HG03439 (cell line): ENCODE data around the gene DAO.
A peak's percentile ranks its signal among the peaks of the same experiment; 100 is the strongest.
"Not testable (repeated sequence)": the region's sequence is repeated elsewhere in the genome, so short reads cannot be mapped to it uniquely, and the experiment has no call there.

Source experiments
- ATAC-seq: cut with Tn5 transposase; IDR thresholded peaks from one replicate; pipeline ENCODE4 v1.9.1; 2021; ENCODE audit warnings: mild to moderate bottlenecking, moderate library complexity; ENCODE audit not compliant: unreplicated experiment

The DAO gene

DNA sequence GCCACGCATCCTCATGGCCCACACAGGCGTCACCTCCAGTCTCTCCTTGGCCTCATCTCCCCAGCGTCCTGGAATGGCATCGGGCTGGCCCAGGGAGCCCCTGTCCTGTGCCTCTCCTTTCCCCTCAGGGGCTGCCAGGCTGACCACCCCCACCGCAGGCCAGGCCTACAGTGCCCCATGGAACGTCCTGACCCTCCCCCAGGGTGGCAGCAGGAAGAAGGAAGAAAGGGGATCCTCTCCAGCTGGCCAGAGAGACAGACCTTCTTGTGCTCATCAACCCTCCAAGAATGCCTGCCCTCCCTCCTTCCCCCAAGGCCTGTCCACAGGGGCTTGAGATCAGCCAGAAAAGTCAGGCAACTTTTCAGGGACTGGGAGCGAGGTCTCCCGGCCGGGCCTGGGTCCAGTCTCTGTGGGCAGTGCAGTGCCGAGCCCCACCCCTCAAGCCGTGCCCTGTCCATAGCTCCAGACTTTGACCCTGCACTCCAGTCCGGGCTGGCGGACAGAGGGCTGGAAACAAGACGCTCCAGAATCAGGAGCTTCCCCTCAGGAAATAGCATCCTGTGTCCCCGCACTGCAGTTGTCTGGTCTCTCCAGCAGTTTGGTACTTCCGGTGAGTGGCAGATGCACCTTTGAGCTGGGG, at the start of gene DAO:
TSS of gene DAO (plus strand) at position 478 of the 640 bp plus-strand sequence. CDS start 4,915 bp downstream, outside the sequence.
- no peak for ATAC-seq

DNA sequence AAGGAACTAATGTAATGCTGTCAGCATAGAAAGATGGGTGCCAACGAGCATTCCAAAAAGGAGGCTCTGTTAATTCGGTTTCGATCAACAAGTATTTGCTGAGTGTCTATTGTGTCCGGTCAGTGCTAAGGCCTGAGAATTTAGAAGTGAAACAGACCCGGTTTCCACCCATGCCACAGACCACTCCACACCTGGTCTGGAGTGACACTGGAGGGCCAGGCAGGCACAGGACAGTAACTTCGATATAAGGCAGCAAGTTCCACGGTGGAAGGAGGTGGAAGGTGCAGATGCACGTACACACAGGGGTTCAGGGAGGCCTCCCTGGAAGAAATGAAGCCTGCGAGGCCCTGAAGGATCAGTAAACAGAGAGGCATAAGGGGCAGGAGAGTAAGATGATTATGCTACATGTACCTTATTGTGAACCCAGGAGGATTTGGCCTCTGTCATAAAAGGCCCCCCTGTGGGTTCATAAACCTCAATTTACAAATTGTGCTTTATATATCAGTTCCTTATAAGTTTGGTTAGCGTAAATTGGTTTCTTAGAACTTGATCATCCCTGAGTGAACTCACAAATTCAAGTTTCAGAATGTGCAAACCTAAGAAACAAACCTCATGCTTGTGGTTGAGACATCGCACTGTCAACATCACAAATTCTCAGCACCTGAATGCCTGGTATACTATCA, 48.4 kb upstream of the DAO start:
- ATAC-seq = no peak

DNA sequence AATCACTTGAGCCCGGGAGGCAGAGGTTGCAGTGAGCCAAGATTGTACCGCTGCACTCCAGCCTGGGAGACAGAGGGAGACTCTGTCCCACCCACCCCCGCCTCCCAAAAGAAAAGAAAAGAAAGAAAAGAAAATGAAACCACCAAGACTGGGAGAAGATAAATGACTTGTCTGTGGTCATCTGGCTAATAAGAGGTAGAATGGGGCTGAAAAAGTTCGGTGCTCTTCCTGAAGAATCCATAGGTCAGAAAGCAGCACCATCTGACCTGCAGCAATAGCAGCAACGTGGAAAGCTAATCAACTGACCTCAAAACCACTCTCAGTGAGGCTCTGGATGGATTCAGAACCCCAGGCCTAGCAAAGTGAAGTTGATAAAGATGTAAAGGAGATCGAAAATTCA, 47.7 kb upstream of the DAO start:
- no peak for ATAC-seq

DNA sequence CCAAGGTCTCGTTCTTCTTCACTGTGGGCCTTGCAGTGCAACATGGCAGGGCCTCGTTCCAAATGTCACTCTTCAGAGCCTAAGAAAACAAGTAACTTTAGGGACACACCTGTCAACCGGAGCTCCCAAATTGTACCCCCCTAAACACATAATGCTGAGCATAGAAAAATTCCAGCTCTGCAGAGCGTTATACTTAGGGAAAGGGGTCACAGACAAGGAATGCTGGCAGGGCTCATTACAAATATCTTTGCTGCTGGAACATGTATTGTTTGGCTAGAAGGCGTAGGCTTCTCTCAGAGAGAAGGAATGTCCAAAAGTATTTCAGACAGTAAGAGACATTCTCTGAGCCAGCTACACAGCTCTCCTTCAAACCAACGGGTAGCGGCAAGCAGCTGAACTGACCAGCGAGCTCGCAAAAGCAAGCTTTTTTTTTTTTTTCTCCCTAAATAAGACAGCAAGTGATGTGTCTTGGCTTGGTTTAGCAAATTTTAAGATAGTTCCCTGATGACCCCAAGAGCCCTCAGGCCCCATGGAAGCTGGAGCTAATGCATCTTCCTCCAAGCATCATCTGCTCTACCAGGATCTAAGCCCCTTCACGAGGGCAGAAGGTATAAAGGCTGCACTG, 47.0 kb upstream of the DAO start:
- ATAC-seq = no peak

DNA sequence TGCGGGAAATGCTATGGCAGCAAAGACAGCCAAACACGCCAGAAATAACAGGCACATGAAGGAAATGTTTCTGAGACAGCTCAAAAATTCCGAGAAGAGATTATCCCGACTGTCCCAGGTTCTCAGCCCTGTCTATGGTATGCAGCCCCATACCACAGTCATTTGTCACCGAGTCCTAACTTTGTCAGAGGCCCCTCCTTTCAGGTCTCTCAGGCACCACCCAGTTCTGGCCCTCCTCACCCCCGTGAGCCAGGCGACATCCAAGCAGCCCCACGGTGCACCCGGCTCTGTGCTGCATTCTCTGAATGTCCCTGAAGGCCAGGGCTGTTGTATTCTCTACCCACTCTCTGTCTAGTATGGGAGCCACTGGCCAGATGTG, 46.5 kb upstream of the DAO start:
- no peak for ATAC-seq

DNA sequence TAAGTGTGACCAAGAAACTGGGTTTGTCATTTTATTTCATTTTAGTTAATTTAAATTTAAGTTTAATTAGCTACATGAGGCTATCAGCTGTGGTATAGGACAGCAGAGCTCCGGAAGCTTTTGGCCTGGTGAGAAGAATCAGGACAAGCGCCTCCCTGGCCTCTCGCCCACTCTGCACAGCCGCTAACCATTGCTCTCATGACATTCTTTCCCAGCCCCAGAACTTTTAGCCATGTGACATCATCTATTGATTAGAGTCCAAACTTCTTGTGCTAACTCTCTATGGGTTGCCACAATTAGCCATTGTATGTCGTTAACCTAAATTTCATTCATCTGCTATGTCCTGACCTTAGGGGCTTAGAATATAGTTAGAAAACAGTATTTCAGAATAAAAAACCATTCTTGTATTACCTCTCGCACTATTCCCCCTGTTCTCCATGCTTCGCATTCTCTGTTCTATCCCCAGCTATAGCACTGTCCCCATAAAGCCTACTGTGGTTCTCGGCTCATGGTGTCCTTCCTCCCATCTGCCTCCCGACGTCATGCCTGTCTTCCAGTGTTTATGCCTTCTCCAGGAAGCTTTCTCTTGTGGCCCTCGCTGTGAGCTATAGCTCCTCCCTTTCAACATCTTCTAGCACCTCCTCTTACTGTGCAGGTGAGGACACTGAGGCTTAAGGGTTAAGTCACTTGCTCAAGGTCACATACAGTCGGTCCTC, 46.0 kb upstream of the DAO start:
- ATAC-seq = no peak

DNA sequence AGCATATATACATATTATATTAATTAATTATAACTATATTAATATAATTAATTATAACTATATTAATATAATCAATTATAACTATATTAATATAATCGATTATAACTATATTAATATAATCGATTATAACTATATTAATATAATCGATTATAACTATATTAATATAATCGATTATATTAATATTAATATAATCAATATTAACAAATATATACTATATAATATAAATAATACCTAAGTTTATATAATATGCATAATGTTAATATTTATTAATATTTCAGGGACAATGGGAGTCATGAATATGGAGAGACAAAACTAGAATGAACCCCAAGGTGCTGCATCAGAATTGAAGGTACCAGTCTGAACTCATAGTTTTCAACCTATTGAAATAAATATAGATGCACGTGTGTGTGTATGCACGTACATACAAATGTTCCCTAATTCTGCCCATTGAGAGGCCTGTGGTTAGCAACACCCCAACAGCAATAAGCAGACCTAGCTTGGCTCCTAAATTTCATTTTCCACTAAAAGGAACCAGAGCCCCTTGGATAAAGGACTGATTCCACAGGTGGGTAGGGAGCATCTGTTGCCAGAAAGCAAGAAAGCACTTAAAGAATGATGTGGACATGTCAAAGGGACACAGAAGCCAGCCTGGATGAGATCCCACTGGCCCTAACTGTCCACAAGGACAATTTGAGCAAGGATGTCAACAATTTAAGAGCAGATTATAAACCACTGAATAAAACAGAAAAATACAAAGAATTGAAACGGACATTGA, 43.8 kb upstream of the DAO start:
- no peak for ATAC-seq

DNA sequence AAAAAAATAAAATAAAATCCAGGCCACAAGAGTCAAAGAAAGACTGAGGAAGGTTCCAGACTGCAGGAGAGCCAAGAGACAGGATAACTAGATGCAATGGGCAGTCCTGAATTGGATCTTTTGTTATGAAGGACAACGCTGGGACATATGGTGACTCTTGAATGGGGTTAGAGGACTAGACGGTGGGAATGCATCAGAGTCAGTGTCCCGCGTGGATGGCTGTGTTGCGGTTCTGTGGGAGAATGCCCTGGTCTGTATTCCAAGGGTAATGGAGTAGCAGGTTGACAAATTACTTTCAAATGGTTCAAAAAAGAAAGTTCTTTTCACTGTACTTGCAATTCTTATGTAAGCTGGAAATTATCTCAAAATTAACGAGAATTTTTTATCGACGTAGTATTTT, 42.7 kb upstream of the DAO start:
- ATAC-seq = no peak

DNA sequence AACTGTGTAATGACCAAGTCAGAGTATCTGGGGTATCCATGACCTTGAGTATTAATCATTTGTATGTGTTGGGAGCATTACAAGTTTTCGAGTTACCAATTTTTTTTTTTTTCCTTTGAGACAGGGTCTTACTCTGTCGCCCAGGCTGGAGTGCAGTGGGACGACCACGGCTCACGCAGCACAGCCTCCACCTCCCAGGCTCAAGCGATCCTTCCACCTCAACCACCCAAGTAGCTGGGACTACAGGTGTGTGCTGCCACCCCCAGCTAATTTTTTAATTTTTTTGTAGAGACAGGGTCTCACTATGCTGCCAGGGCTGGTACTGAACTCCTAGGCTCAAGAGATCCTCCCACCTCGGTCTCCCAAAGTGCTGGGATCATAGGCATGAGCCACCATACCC, 42.2 kb upstream of the DAO start:
- ATAC-seq = no peak

DNA sequence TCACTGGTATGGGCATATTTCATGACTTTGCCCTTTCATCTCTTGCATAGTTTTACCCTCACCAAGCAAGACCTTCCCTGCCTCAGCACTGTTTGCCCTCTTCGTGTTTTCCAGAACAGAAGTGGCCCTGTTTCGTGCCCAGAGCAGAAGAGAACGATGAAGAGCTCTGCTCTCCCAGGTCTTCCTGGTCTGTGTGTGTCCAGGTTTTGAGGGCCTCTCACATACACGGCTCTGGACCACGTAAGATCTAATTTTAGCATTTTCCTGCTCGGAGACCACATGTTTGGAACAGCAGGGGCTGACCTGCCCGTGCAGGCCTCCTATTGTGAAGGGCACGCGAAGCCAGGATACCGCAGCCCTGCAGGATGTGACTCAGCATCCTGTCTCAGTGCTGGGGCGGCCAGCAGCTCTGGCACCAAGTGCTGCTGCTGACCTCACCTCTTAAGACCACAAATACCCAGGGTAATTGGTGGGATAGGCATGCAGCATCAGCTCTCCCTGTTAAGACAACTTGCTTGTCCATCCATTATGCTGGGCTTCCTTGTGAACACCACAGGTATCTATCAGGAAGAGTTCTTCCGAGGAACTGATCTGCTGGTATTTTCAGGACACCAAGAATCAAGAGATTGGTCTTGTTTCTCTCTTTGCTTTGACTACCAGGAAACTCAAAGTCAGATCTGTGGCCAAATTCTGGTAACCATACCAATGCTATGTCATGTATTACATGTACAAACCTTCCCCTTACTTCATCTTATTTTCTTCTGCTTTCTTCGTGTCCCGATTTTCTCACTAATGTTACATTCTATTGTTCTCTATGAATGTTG, 41.5 kb upstream of the DAO start:
- ATAC-seq = peak; percentile 77

DNA sequence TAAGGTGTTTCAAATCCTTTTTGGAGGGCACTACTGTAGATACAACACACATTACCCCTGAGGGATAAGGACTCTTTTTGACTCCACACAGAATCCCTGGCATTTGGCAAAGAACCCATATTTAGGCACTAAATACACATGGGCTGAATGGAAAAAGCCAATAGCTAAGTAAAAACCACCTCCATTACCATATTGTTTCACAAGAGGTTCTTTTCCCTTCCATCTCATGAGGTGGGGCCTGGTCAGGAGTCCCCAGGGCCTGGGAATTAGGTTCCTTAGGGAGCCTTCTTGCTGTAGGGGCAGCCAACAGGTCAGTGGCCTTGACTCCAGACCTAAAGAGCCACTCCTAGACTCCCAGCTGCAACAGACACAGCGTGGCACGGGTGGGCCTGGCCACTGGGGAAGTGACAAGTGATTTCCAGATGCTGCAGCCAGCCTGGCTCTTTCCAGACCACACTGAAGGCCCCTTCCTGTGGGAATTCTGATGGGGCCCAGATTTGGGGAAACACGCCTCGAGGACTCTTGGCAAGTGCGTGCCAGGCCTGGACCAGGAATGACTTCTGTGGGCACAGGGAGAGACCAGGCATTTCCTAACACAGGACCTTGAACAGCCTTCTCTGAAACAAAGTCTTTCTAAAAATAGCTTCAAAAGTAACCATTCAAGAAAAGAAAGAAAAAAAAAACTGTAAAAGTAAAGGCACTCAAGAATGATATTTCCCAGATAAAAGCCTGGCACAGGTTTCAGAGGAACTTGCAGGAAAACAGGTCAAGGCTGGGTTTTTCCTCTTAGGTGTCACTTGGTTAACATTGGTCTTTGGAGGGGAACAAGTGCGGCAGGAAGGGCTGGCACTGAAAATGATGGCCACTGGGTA, 40.6 kb upstream of the DAO start:
- ATAC-seq = no peak

DNA sequence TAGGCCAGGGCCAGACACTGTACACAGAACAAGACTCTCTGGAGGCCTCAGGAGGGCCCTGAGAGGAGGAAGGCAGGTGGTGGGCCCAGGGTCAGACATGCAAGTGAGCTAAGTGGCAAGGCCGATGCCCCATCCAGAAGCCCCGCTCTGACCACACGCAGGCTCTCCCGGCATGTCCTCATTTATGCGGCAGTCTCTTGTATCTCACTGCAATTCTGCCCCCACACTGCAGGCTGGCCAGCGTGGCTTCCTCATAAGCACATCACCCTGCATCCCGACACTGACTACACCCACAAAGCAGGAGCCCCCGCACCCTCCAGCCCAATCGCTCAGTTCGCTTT, 40.0 kb upstream of the DAO start:
- no peak for ATAC-seq

DNA sequence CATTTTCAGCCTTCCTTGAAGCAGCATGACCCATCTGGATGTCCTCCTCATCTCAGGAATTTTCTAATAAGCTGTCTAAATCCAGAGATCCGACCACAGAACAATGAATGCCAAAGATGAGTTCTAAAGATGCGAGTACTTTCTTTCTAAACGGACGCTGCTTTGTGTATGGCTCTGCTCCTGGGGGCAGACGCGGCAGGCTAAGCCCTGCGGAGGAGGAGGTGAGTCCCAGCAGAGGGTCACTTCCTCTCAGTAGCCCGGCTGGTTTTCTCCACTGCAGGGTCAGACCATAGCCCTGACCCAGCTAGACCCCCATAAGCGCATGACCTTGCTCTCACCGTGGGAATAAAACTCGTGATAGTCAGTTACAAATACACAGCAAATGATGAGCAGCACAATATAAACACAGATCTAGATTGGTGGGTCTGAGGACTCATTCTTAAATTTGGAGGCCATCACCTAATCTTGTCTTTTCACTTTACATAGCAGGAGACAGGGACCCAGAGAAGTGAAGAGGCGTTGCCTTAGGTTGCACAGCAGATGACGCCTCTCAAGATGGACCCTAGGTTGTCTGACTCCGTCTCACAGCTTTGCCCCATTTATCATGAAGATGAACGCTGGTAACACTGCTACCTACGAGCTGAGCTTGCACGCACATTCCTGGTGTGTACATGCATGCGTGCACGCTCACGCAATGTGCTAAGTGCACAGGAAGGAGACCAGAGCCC, 39.1 kb upstream of the DAO start:
- no peak for ATAC-seq

DNA sequence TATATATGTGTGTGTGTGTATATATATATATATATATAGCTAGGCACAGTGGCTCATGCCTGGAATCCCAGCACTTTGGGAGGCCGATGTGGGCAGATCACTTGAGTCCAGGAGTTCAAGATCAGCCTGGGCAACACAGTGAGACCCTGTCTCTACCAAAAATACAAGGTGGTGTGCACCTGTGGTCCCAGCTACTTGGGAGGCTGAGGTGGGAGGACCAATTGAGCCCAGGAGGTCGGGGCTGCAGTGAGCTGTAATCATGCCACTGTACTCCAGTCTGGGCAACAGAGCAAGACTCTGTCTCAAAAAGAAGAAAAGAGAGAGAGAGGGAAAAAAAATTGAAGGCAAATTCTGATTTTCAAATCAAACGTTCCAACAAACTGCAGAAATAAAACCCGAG, 38.1 kb upstream of the DAO start:
- not testable (repeated sequence) for ATAC-seq

DNA sequence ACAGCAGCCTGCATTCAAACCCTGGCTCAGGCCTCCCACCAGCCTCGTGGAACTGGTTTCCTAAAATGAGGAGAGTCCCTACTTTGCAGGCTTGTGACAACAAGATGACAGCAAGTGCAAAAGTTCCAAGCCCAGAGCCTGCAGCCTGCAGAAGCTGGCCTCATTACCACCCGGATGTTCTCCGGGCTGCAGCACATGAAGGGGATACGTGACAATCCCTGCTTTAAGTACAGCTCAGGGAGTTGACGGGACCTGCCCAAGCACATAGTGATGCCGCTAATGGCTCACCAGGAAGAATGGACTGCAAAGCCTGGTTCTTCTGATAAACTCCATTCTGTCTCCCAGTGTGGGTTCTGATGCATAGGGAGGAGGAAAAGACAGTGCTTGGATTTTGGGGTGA, 37.5 kb upstream of the DAO start:
- no peak for ATAC-seq

DNA sequence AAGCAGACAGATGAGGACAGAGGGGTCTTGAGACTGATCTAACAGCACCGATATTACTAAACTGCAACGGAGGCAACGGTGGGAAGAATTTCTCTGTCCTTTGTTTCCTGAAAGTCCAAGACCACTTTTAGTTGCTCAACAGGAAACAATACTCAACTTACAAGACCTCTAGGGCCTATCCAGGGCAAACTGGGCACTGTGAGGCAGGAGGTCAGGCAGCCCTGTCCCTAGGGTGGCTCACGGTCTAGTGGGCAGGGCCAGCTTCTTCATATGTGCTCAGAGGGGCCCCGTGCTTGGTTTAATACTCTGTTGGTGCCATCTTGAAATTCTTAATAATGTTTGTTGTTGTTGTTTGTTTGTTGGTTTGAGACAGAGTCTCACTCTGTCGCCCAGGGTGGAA, 36.7 kb upstream of the DAO start:
- ATAC-seq = no peak

DNA sequence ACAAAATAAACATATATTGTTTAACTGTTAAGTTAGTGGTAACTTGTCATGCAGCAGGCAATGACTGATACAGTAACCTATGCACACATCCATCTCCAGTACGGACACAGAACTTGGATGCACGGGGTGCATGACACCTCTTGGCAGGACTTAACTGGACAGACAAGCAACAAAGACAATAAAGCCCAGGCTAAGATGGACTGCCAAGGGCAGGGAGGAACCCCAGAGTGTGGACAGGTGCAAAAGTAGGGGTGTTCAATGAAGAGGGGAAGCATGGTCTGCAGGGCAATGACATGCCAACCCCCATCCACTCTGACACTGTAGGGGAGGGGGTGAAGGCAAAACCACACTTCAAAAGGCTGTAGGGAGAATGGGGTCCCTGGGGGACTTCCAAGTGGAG, 34.2 kb upstream of the DAO start:
- no peak for ATAC-seq

DNA sequence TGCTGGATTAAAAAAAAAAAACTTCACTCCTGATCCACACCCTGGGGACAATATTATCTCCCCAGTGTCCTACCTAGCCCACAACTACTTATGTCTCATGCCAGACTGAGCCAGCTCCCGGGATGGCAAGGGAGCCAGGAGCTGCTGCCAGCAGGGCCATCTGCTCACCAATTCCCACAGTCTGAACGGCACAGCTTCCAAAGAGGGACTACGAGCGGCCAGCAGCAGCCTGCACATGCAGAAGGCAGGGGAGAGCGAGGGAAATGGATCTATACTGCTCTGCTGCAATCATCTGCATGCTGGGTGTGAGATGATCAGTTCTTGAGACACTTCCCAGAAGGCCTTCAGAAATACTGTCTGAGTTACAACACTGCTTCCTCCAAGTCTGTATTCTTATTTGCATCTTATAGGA, 33.6 kb upstream of the DAO start:
- no peak for ATAC-seq

DNA sequence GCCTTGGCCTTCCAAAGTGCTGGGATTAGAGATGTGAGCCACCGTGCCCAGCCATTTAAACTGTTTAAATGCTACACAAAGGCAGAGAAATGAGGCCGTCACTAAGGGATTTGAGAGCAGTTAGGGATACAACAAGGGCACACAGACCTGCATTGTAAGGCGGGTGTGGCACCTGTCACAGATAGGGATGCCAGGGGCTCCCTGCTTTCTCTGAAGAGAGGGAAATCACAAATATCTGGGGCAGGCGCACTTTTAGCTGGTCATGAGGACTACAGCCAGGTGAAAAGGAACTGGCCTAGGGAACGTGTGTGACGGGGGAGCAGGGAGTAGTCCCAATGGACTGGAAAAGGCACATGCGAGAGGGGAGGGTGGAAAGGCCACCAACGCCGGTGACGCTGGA, 32.2 kb upstream of the DAO start:
- ATAC-seq = no peak
